SK-N-MC (cell line): Measurements from ENCODE around the gene PHIP.

Experiments used
- DNase-seq: peaks from one replicate; pipeline ENCODE4 v3.0.0-alpha.2; 2011; ENCODE audit warnings: low read depth, low spot score
- H3K27ac ChIP-seq: fragments of 200-600 bp; sonication (generic); 2 replicates; pipeline ENCODE4 v1.5.1; 2016; ENCODE audit warnings: mixed run types
- H3K36me3 ChIP-seq: fragments of 200-600 bp; sonication (generic); 2 replicates; pipeline ENCODE4 v1.6.1; 2017; ENCODE audit warnings: antibody characterized with exemption, low read length, mixed read lengths; ENCODE audit not compliant: insufficient read depth
- H3K4me3 ChIP-seq: fragments of 200-600 bp; sonication (generic); 2 replicates; pipeline ENCODE4 v1.5.1; 2016
- H3K9ac ChIP-seq: fragments of 200-600 bp; sonication (generic); 2 replicates; pipeline ENCODE4 v1.8.0; 2017; ENCODE audit warnings: mixed run types, mixed read lengths; ENCODE audit not compliant: insufficient read length
- H3K9me3 ChIP-seq: fragments of 200-600 bp; sonication (generic); 2 replicates; pipeline ENCODE4 v1.6.1; 2017; ENCODE audit warnings: low read depth, mild to moderate bottlenecking, antibody characterized with exemption, low read length, moderate library complexity, mixed read lengths
- EZH2 ChIP-seq: fragments of 200-600 bp; sonication (generic); IDR thresholded peaks from one replicate; pipeline ENCODE4 v1.6.1; 2017; ENCODE audit warnings: antibody characterized with exemption
- FOXP2 ChIP-seq: optimal IDR thresholded peaks from 2 replicates; pipeline ENCODE3; 2011; ENCODE audit warnings: mild to moderate bottlenecking, moderate library complexity; ENCODE audit not compliant: insufficient read depth; ENCODE audit errors: extremely low read length, control extremely low read depth
- POLR2AphosphoS5 ChIP-seq: IDR thresholded peaks from 2 replicates; pipeline ENCODE4 v1.6.1; 2012; ENCODE audit warnings: mild to moderate bottlenecking, low read depth, low read length, borderline replicate concordance

Gene PHIP

DNA sequence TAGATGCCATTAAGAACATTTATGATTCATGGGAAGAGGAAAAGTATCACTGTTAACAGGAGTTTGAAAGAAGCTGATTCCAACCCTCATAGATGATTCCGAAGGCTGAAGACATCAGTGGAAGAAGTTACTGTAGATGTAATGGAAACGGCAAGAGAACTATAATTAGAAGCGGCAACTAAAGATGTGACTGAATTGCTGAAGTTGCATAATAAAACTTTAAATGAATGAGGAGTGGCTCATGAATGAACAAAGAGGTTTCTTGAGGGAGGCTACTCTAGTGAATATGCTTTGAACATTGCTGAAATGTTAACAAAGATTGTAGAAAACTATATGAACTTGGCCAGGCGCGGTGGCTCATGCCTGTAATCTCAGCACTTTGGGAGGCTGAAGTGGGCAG is 84.1 kb downstream of the PHIP start:
- Histone ChIP-seq H3K27ac (no peak overlapping the region), H3K9ac (no peak overlapping the region), H3K9me3 (no peaks in the 10 kb centered on the region; the same call in 1 of the 2 replicates), H3K4me3 (no peak overlapping the region), H3K36me3 (peaks cover 90% of the 10 kb centered on the region)
- DNase-seq = no peak
- TF ChIP-seq EZH2 = no peak
- no peak for TF ChIP-seq POLR2AphosphoS5
- no peak for TF ChIP-seq FOXP2

DNA sequence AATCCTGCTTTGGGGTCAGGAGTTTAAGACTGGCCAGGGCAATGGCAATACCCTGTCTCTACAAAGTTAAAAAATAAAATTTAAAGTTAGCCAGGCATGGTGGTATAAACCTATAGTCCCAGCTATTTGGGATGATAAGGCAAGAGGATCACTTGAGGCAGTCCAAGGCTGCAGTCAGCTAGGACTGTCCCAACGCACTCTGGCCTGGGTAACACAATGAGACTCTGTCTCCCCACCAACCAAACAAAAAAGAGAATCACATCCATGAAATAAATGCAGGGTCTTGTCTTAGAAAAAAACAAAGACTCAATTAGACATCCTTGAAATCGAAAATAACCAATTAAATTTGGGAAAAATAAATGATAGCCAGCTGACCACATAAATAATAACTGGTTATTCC is 88.9 kb downstream of the PHIP start:
- Histone ChIP-seq H3K27ac (no peak overlapping the region), H3K9ac (no peak overlapping the region), H3K4me3 (no peak overlapping the region), H3K9me3 (no peaks in the 10 kb centered on the region; the same call in 1 of the 2 replicates), H3K36me3 (peaks cover 89% of the 10 kb centered on the region)
- TF ChIP-seq POLR2AphosphoS5 (no peak), EZH2 (no peak), FOXP2 (no peak)
- DNase-seq = no peak

DNA sequence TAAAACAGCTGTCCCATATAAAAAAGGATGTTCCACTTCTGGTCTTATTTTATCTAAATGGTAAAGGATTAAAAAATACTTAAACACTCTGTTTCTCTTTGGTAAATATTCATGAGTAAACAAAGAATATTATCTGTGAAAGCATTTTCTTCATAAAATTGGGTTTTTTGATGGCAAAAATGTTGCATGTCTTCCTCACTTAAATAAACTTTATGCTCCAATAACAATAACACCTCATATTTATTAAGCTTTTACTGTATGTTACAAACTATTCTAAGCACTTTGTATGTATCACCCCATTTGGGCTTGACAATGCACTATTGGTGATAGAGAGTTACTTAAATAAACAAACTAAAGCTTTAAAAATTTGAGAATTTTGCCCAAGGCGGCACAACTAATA is 91.9 kb downstream of the PHIP start:
- no peak overlapping the region for H3K4me3 ChIP-seq
- H3K36me3 ChIP-seq = peaks cover 94% of the 10 kb centered on the region
- TF ChIP-seq EZH2 (no peak), POLR2AphosphoS5 (no peak), FOXP2 (no peak)
- no peaks in the 10 kb centered on the region for H3K9me3 ChIP-seq
- no peak overlapping the region for H3K9ac ChIP-seq
- no peak for DNase-seq
- no peak overlapping the region for H3K27ac ChIP-seq

DNA sequence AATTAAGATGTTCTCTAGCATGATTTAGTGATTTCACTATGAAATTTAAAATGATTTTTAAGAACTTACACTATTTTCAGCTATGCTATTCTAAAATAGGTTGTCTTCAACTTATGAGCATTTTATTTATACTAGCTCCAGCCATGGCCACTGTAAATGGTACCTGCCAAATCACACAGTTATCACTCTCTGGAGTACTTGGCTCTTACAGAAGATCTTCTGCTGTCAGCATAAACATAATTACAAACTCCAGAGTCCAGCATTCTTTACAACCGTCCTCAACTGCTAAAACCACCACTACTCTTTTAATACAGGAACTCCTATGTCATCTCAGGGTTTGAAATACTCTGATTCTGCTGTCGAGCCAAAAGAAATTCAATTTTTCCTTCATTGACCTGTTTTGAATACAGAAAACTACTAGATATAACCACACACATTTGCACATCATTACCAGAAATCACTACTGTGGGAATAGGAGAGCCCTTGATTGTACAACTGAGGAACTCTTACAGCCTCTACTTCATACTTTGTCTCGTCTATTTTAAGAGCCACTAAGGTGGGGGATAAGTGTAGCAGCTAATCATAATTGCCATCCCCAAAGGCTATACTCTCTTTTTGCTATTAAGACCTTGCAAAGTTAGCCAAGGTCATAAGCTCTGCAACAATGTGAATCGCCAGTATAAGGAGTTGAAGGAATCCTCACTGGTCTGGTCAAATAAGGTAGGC is 93.7 kb downstream of the PHIP start:
- no peak overlapping the region for H3K4me3 ChIP-seq
- H3K9ac ChIP-seq = no peak overlapping the region
- H3K36me3 ChIP-seq = peaks cover 94% of the 10 kb centered on the region
- no peak for TF ChIP-seq FOXP2
- TF ChIP-seq EZH2 = no peak
- no peak for TF ChIP-seq POLR2AphosphoS5
- no peak for DNase-seq
- H3K27ac ChIP-seq = no peak overlapping the region
- no peaks in the 10 kb centered on the region for H3K9me3 ChIP-seq

DNA sequence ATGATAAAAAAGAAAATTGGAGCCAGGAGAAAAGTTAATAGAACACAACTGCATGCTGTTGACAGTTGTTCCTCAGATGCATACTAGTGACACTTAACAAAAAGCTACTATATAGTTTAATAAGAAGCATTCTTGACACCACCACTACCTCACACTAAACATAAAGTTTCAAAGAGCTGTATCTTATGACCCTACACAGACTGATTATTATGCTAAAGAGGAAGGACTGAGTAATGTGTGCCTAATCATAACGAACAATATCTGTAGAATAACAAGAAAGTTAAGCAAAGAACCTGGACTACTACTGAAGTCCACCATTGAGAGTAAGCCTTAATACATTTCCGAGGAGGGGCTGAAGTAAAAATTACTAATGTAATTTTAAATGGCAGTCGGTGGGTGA is 110.9 kb downstream of the PHIP start:
- TF ChIP-seq FOXP2 = no peak
- no peak for TF ChIP-seq EZH2
- no peak for TF ChIP-seq POLR2AphosphoS5
- Histone ChIP-seq H3K27ac (no peak overlapping the region), H3K9ac (no peak overlapping the region), H3K4me3 (no peak overlapping the region), H3K36me3 (peaks cover 70% of the 10 kb centered on the region), H3K9me3 (no peaks in the 10 kb centered on the region)
- no peak for DNase-seq

DNA sequence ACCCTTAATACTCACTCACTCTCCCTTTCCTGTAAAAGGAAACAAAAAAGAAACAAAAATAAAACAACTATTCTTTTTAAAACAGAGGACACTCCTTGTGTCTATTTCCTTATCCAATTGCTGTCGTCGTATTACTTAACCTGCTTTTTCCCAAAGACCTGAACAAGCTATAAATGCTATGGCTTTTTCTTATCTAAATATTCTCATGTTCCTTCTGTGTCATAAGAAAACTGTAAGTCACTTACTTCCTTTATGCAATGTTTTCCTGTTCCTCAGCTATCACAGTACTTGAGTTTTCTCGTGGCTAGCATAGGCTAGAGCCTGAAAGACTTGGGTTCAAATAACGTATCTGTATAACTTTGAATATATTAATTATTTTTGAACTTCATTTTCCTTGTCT is 111.5 kb downstream of the PHIP start:
- peaks cover 77% of the 10 kb centered on the region for H3K36me3 ChIP-seq
- no peak overlapping the region for H3K9ac ChIP-seq
- TF ChIP-seq FOXP2 (no peak), POLR2AphosphoS5 (no peak), EZH2 (no peak)
- H3K9me3 ChIP-seq = no peaks in the 10 kb centered on the region
- no peak overlapping the region for H3K27ac ChIP-seq
- no peak for DNase-seq
- H3K4me3 ChIP-seq = no peak overlapping the region

DNA sequence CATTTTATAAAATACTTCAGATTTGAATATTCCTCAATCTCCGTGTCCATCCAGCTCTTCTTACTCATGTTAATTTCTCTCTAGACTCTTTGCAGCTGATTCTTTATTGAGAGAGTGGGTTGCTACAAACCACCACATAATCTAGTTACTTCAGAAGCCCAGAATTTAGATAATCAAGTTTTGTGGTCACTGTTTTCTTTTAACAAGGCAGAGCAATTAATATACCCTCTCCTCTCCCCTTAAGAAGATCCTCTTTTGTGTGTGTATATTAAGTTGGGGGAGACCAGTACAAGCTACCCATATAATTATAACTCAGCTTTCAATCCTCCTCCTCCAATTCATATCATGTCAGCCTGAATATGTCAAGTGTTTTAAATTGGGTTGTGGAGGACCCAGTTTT is 115.6 kb downstream of the PHIP start:
- Histone ChIP-seq H3K36me3 (peaks cover 78% of the 10 kb centered on the region), H3K4me3 (no peak overlapping the region), H3K27ac (no peak overlapping the region), H3K9ac (no peak overlapping the region), H3K9me3 (no peaks in the 10 kb centered on the region)
- no peak for TF ChIP-seq EZH2
- TF ChIP-seq POLR2AphosphoS5 = no peak
- TF ChIP-seq FOXP2 = no peak
- DNase-seq = no peak

DNA sequence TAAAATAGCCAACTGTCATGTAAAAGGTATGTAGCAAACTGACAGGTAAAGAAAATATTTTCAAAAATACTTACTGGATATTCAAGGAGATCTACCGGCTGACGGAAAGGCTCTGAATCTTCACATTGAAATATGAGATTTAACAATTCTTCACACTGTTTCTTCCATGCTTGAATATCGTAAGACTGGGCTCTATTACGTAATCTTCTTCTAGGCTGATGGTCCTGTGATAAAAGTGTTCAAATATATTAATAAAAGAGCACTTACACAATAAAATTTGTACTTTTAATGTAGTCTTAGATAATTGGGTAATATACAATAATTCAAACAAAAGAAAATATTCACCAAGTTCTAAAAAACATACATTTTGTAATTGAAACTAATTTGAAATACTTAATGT is 123.3 kb downstream of the PHIP start:
- no peak overlapping the region for H3K4me3 ChIP-seq
- no peak overlapping the region for H3K27ac ChIP-seq
- peaks cover 16% of the 10 kb centered on the region for H3K9me3 ChIP-seq
- no peak overlapping the region for H3K9ac ChIP-seq
- no peak for DNase-seq
- peaks cover 96% of the 10 kb centered on the region for H3K36me3 ChIP-seq
- TF ChIP-seq EZH2 (no peak), FOXP2 (no peak), POLR2AphosphoS5 (no peak)

DNA sequence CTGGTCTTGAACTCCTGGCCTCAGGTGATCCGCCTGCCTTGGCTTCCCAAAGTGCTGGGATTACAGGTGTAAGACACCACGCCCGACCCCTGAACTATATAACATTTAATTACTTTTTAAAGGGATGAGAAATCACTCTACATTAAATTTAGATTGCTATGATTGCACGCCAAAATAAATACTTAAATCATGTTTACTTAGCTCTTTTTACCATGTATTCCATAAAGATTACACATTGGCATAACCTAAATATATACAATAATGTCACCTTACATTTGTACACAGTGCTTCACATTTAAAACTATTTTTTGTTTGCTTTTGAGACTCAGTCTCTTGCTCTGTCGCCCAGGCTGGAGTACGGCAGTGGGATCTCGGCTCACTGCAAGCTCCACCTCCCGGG is 124.3 kb downstream of the PHIP start:
- H3K36me3 ChIP-seq = peaks cover 96% of the 10 kb centered on the region
- H3K4me3 ChIP-seq = no peak overlapping the region
- DNase-seq = no peak
- peaks cover 25% of the 10 kb centered on the region for H3K9me3 ChIP-seq
- no peak overlapping the region for H3K27ac ChIP-seq
- H3K9ac ChIP-seq = no peak overlapping the region
- TF ChIP-seq EZH2 = no peak
- no peak for TF ChIP-seq FOXP2
- TF ChIP-seq POLR2AphosphoS5 = no peak

DNA sequence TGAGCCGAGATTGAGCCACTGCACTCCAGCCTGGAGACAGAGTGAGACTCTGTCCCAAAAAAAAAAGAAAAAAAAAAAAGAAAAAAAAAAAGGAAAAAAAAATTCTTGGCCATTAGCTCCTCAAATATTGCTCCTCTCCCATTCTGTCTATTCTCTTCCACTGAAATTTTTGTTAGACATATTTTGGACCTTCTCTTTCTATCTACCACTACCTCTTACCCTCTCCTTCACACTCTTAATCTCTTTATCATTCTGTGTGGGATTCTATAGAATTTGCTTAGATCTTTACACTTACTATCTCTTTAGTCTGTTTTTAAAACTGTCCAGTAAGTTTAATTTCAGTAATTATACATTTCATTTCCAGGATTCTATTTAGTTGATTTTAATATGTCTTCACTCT is 125.7 kb downstream of the PHIP start:
- DNase-seq = no peak
- peaks cover 99% of the 10 kb centered on the region for H3K36me3 ChIP-seq

More for the DNA sequence above, 125.7 kb downstream of the PHIP start:
- TF ChIP-seq FOXP2 (no peak), POLR2AphosphoS5 (no peak), EZH2 (no peak)
- H3K27ac ChIP-seq = no peak overlapping the region
- no peak overlapping the region for H3K4me3 ChIP-seq
- peaks cover 25% of the 10 kb centered on the region for H3K9me3 ChIP-seq
- H3K9ac ChIP-seq = no peak overlapping the region
